HL-60 (cell line): ENCODE results near the gene RGS8.

Experiments used
- DNase-seq, 2 experiments: peaks; one replicate each; pipeline ENCODE4 v3.0.0-alpha.2; 2010 to 2020; ENCODE audit warnings: low read depth in 1 of 2, low spot score in 1 of 2
- H3K27ac ChIP-seq: fragments of 250-450 bp; sonication (Bioruptor Pico); replicated peaks from 2 replicates; pipeline ENCODE4 v1.5.1; 2020; ENCODE audit warnings: mild to moderate bottlenecking, moderate library complexity
- H3K27me3 ChIP-seq: fragments of 250-450 bp; sonication (Bioruptor Pico); 2 replicates; pipeline ENCODE4 v1.5.1; 2021; ENCODE audit warnings: mild to moderate bottlenecking, moderate library complexity; ENCODE audit not compliant: insufficient read depth, poor library complexity, severe bottlenecking
- H3K4me3 ChIP-seq: replicated peaks from 2 replicates; pipeline ENCODE4 v1.5.1; 2011; ENCODE audit warnings: mild to moderate bottlenecking, control low read depth, low read length; ENCODE audit not compliant: insufficient read depth
- GABPA ChIP-seq: IDR thresholded peaks from 2 replicates; pipeline ENCODE4 v1.6.1; 2012; ENCODE audit warnings: low read depth
- POLR2AphosphoS5 ChIP-seq: IDR thresholded peaks from 2 replicates; pipeline ENCODE4 v1.6.1; 2012; ENCODE audit warnings: low read depth
- SPI1 ChIP-seq: IDR thresholded peaks from 2 replicates; pipeline ENCODE4 v1.6.1; 2012; ENCODE audit warnings: low read depth, mild to moderate bottlenecking, borderline replicate concordance
- TF ChIP-seq, protein P1 (sequence below): IDR thresholded peaks from 2 replicates; pipeline ENCODE4 v1.6.1; 2012; ENCODE audit warnings: low read depth; ENCODE audit not compliant: insufficient replicate concordance
- TF ChIP-seq, protein P2 (sequence below): IDR thresholded peaks from one replicate; pipeline ENCODE4 v1.5.1; 2011; ENCODE audit warnings: low read length, control low read depth, inconsistent platforms; ENCODE audit not compliant: insufficient read depth

The RGS8 gene

DNA sequence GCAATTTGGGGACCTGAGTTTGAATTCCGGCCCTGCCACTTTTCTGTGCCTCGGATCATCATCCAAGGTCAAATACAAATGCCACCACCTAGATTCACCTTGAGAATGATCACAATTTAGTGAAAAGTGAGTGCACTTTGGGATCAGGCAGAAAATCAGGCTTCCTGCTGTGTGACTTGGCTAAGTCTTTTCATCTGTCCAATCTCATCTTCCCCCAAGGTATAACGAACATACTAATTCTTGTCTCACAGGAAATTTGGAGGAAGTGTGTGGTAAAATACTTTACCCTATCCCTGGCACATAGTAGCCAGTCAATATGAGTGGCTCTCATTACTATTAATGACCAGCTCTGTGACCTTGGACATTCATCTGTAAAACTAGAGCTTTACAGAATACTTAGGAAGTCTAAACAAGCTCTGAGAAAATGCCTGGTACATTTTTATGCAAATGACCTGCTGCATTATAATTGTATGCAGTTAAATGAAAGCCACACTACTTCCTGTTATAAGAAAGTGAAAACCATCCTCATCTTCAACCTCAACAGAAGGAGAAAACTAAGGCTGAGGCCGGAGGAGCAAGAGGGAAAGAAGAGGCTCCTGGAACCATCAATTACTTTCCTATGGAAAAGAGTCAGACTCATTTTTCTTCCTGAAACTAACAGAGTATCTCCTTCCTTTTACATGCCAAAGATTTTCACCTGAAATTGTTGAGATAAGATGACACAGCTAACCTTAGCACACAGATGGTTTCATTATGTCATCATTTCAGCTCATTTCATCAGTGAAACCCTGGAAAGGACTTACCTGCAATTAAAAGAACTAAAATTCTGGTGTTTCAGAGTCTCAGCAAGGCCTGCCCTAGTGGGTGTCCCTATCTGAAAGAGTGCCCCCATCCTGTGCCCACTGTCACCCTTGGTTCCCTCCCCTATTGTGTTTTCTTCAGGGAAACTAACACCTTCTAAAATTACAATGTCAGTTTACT, 32.6 kb upstream of the RGS8 start:
- no peak for DNase-seq
- Histone ChIP-seq H3K27me3 (peaks cover under 1% of the 10 kb centered on the region), H3K27ac (no peak overlapping the region), H3K4me3 (no peak overlapping the region)
- no peak for TF ChIP-seq SPI1
- TF ChIP-seq, protein P1, sequence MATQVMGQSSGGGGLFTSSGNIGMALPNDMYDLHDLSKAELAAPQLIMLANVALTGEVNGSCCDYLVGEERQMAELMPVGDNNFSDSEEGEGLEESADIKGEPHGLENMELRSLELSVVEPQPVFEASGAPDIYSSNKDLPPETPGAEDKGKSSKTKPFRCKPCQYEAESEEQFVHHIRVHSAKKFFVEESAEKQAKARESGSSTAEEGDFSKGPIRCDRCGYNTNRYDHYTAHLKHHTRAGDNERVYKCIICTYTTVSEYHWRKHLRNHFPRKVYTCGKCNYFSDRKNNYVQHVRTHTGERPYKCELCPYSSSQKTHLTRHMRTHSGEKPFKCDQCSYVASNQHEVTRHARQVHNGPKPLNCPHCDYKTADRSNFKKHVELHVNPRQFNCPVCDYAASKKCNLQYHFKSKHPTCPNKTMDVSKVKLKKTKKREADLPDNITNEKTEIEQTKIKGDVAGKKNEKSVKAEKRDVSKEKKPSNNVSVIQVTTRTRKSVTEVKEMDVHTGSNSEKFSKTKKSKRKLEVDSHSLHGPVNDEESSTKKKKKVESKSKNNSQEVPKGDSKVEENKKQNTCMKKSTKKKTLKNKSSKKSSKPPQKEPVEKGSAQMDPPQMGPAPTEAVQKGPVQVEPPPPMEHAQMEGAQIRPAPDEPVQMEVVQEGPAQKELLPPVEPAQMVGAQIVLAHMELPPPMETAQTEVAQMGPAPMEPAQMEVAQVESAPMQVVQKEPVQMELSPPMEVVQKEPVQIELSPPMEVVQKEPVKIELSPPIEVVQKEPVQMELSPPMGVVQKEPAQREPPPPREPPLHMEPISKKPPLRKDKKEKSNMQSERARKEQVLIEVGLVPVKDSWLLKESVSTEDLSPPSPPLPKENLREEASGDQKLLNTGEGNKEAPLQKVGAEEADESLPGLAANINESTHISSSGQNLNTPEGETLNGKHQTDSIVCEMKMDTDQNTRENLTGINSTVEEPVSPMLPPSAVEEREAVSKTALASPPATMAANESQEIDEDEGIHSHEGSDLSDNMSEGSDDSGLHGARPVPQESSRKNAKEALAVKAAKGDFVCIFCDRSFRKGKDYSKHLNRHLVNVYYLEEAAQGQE = no peak
- no peak for TF ChIP-seq POLR2AphosphoS5
- TF ChIP-seq GABPA = no peak
- TF ChIP-seq, protein P2, sequence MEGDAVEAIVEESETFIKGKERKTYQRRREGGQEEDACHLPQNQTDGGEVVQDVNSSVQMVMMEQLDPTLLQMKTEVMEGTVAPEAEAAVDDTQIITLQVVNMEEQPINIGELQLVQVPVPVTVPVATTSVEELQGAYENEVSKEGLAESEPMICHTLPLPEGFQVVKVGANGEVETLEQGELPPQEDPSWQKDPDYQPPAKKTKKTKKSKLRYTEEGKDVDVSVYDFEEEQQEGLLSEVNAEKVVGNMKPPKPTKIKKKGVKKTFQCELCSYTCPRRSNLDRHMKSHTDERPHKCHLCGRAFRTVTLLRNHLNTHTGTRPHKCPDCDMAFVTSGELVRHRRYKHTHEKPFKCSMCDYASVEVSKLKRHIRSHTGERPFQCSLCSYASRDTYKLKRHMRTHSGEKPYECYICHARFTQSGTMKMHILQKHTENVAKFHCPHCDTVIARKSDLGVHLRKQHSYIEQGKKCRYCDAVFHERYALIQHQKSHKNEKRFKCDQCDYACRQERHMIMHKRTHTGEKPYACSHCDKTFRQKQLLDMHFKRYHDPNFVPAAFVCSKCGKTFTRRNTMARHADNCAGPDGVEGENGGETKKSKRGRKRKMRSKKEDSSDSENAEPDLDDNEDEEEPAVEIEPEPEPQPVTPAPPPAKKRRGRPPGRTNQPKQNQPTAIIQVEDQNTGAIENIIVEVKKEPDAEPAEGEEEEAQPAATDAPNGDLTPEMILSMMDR = no peak

DNA sequence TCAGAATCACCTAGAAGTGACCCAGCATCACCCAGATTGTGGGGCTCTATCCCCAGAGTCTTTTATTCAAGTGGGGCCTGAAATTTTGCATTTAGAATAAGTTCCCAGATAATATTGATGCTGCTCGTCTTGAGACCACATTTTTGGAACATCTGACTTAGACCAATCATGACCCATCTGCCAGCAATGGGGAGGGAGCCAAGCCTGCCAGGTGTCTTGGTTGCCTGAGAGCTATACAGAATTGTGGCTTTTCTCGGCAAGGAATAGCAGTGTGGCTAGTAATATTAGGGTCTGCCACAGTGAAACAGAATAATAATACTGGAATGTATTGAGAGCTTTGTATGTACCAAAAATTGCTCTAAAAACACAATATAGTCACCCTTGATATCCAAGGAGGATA, 31.1 kb upstream of the RGS8 start:
- no peak for DNase-seq
- TF ChIP-seq GABPA (no peak), SPI1 (no peak), POLR2AphosphoS5 (no peak)
- TF ChIP-seq, protein P2 = no peak
- TF ChIP-seq, protein P1 = no peak
- H3K27me3 ChIP-seq = peaks cover 2% of the 10 kb centered on the region
- H3K27ac ChIP-seq = no peak overlapping the region
- no peak overlapping the region for H3K4me3 ChIP-seq

DNA sequence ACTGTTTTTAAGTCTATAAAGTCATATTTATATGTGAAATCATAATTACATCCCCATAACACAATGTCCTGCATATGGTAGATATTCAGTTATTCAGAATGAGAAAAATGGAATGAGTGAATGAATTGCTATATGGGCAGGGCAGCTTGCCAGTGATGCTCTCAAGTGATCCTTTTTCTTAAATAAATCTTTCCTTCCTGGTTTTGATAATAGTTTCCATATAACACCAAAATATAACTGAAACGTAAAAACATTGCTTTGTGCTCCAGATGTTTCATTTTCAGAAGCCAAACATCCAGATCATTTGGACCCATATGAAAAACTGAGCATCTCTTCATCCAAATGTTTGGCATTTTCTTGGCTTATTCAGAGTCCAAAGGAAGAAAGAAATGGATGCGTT, 30.2 kb upstream of the RGS8 start:
- Histone ChIP-seq H3K27ac (no peak overlapping the region), H3K27me3 (peaks cover 2% of the 10 kb centered on the region), H3K4me3 (no peak overlapping the region)
- TF ChIP-seq SPI1 (no peak), GABPA (no peak)
- TF ChIP-seq, protein P2 = no peak
- no peak for DNase-seq
